Transverse colon (tissue), 4 donors: ENCODE results near the gene LDLRAD4. TPM values are rescaled to one million over a fixed set of nuclear protein-coding genes. Genes with fewer than 3 reads are reported as not detected.

Source experiments
- DNase-seq: peaks from one replicate; pipeline ENCODE4 v3.0.0-alpha.2; 2019
- H3K27ac ChIP-seq, 4 donors: fragments of 200-600 bp; sonication (generic); 2 replicates each; pipeline ENCODE4 v1.5.1; 2016 to 2018; ENCODE audit warnings: inconsistent platforms in 4 of 4
- H3K27me3 ChIP-seq: fragments of 200-600 bp; sonication (generic); 2 replicates; pipeline ENCODE4 v1.5.1; 2017; ENCODE audit warnings: inconsistent platforms
- H3K36me3 ChIP-seq, 4 donors: fragments of 200-600 bp; sonication (generic); 2 replicates each; pipeline ENCODE4 v1.5.1; 2017 to 2019; ENCODE audit warnings: inconsistent platforms in 4 of 4
- H3K4me1 ChIP-seq, 4 donors: fragments of 200-600 bp; sonication (generic); 2 replicates each; pipeline ENCODE4 v1.5.1; 2017 to 2020; ENCODE audit warnings: inconsistent platforms in 4 of 4
- H3K4me3 ChIP-seq, 4 donors: fragments of 200-600 bp; sonication (generic); 1 replicate in 1 of 4; 2 replicates in 3 of 4; pipeline versions ENCODE4 v1.5.1 to v1.6.1; 2017 to 2019; ENCODE audit warnings: inconsistent platforms in 4 of 4
- H3K9me3 ChIP-seq, 2 donors: fragments of 200-600 bp; sonication (generic); 2 replicates each; pipeline ENCODE4 v1.5.1; 2017 to 2019; ENCODE audit warnings: inconsistent platforms in 2 of 2
- EP300 ChIP-seq: sonication (generic); formaldehyde crosslinking; IDR thresholded peaks from one replicate; pipeline ENCODE4 v1.6.1; 2017; ENCODE audit warnings: antibody characterized with exemption, low read depth
- POLR2A ChIP-seq: fragments of 450-650 bp; IDR thresholded peaks from one replicate; pipeline ENCODE4 v1.6.1; 2016; ENCODE audit warnings: antibody characterized with exemption, mild to moderate bottlenecking, moderate library complexity
- POLR2AphosphoS5 ChIP-seq, 3 donors: sonication (generic); formaldehyde crosslinking; IDR thresholded peaks; one replicate each; pipeline ENCODE4 v1.6.1; 2016; ENCODE audit warnings: antibody characterized with exemption in 3 of 3
- WGBS, 2 donors: methylation state at CpG; one replicate each; pipeline ENCODE4 v1.1.5; 2018; ENCODE audit warnings: low coverage in 1 of 2; 5-methylcytosine and 5-hydroxymethylcytosine counted together
- in situ Hi-C, 4 donors: fragments of 200-750 bp; cut with MboI; loops; one replicate each; pipeline versions ENCODE4 v1.15.0 to v1.15.1; 2017; ENCODE audit warnings: low sequenced_read_pairs in 3 of 4, low pct_ligation_motif_present in 1 of 4, low pct_unique_long_range_greater_than_20kb in 1 of 4
- intact Hi-C: fragments of 100-400 bp; cut with DNase I; formaldehyde crosslinking; loops from one replicate; pipeline ENCODE4 v1.15.1; 2023; ENCODE audit warnings: low total_unique reads
- total RNA-seq, 4 donors: library from RNA; depleted of rRNA; stranded (reverse); fragments of >200 nt; gene quantifications; one replicate each; pipeline ENCODE4 v1.1.0, GENCODE V29; 2016
- TF ChIP-seq, protein P1 (sequence below), 5 experiments: fragments of 200-600 bp in 3 of 5; fragments of 450-650 bp in 2 of 5; sonication (generic) in 3 of 5; IDR thresholded peaks; 1 replicate in 2 of 5; 2 replicates in 3 of 5; pipeline ENCODE4 v1.5.1; 2016 to 2017; ENCODE audit warnings: antibody characterized with exemption in 5 of 5, inconsistent platforms in 3 of 5, mild to moderate bottlenecking in 2 of 5, moderate library complexity in 1 of 5

Gene LDLRAD4
- total RNA-seq, 4 donors from 2014 or later: 34.8 to 277 (median 60.6) TPM

DNA sequence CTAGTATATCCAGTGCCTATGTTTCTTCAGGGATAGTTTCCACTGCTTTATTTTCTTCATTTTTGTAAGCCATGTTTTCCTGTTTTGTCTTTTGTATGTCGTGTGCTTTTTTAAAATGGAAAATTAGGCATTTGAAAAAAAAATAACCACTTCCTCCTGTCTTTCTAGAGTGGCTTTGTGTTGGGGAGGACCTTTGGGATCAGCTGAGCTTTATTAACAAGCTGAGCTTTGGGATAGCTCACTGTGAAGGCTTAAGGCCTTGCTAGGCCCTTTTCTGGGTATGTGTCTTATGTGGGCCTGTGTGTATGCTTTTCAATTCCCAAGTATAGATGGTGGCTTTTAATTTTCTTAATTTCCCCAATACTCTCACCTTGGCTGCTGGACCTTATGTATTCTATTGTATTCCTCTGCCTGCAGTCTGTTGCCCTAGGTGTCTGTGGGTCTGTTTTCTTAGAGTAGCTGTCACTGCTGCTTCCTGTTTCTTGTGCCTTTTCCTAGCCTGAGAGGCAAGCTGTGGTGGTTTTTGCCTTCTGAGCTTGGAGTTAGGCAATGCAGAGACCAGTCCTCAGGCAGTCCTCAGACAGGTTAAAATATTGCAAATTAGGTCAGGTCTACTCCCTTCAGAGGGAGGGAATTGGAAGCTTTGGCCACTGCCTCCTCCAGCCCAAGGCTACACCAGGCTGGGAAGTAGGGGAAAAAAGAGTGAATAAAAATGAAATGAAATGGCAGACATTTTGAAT lies 134.7 kb downstream of the LDLRAD4 start:
- H3K4me3 ChIP-seq: no peak overlapping the region
- no peaks in the 10 kb centered on the region for H3K36me3 ChIP-seq
- in situ Hi-C loops (no loop called here), intact Hi-C loops (no loop called here)
- H3K4me1 ChIP-seq: peaks cover 0 to 6% (median 0%) of the 10 kb centered on the region in 4 donors
- peaks cover 0 to 6% of the 10 kb centered on the region in 2 donors for H3K9me3 ChIP-seq
- H3K27me3 ChIP-seq: no peaks in the 10 kb centered on the region
- 64 to 73% methylated on average over 1 of the region's 1 CpG for WGBS, 2 donors
- peak overlapping the region in 2 of 4 donors; percentile 1 to 8 for H3K27ac ChIP-seq
- no peak for TF ChIP-seq POLR2AphosphoS5 (IDR thresholded peaks at IDR 0.05)
- no peak for TF ChIP-seq EP300
- TF ChIP-seq, protein P1, sequence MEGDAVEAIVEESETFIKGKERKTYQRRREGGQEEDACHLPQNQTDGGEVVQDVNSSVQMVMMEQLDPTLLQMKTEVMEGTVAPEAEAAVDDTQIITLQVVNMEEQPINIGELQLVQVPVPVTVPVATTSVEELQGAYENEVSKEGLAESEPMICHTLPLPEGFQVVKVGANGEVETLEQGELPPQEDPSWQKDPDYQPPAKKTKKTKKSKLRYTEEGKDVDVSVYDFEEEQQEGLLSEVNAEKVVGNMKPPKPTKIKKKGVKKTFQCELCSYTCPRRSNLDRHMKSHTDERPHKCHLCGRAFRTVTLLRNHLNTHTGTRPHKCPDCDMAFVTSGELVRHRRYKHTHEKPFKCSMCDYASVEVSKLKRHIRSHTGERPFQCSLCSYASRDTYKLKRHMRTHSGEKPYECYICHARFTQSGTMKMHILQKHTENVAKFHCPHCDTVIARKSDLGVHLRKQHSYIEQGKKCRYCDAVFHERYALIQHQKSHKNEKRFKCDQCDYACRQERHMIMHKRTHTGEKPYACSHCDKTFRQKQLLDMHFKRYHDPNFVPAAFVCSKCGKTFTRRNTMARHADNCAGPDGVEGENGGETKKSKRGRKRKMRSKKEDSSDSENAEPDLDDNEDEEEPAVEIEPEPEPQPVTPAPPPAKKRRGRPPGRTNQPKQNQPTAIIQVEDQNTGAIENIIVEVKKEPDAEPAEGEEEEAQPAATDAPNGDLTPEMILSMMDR (IDR thresholded peaks at IDR 0.05): no peak
- no peak for TF ChIP-seq POLR2A
- DNase-seq: no peak

DNA sequence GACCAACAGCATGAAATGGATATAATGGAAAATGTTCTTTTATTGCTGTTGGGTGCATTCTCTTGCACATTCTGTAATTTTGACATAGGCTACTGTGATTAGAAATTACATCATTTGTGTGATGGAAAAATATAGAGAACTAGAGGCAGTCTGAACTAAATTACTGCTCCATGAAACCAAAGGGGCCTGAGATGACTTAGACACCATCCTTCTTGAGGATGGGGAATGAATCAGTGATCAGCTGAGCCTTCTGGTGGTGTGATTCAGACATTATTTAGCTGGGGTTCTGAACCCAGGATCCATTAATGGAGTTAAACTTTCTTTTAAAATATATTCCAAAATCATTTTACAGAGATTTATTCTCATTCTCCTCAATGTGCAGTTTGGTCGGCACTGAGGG lies 135.8 kb downstream of the LDLRAD4 start:
- DNase-seq: no peak
- H3K4me3 ChIP-seq: no peak overlapping the region
- intact Hi-C loops: no loop called here
- H3K9me3 ChIP-seq: peaks cover 0 to 3% of the 10 kb centered on the region in 2 donors
- WGBS, 2 donors: 71 to 100% methylated on average over 1 of the region's 1 CpG
- H3K27me3 ChIP-seq: no peaks in the 10 kb centered on the region
- no peaks in the 10 kb centered on the region for H3K36me3 ChIP-seq
- no peak overlapping the region for H3K27ac ChIP-seq
- in situ Hi-C loops: no loop called here
- H3K4me1 ChIP-seq: peaks cover 0 to 6% (median 0%) of the 10 kb centered on the region in 4 donors
- TF ChIP-seq, protein P1 (IDR thresholded peaks at IDR 0.05): no peak
- no peak for TF ChIP-seq EP300

DNA sequence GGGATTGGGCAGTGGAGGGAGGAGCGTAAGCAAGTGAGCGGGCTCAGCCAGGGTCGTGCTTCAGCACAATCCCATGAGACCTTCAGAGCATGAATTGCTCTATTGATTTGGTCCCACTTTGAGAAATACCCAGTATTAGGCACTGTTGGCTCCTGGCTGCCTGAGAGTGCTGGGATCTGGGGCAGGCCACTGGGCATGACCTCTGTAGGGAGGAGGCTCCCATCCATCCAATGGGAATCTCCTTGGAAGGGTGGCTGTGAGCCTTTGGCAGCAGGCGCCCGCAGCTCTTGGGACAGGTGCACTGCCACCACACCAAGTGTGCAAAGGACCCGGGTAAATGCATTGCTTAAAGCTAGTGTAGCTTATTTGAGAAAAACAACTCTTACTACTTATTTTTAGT lies 137.5 kb downstream of the LDLRAD4 start:
- Histone ChIP-seq H3K4me1 (peaks cover 0 to 6% (median 0%) of the 10 kb centered on the region in 4 donors), H3K9me3 (no peaks in the 10 kb centered on the region), H3K4me3 (no peak overlapping the region), H3K36me3 (no peaks in the 10 kb centered on the region), H3K27me3 (no peaks in the 10 kb centered on the region), H3K27ac (no peak overlapping the region)
- TF ChIP-seq, protein P1 (IDR thresholded peaks at IDR 0.05): no peak
- TF ChIP-seq POLR2AphosphoS5 (IDR thresholded peaks at IDR 0.05) (no peak), EP300 (no peak), POLR2A (no peak)
- in situ Hi-C loops (no loop called here), intact Hi-C loops (no loop called here)
- WGBS, 2 donors: 70 to 97% methylated on average over 2 to 6 of the region's 6 CpGs
- no peak for DNase-seq

DNA sequence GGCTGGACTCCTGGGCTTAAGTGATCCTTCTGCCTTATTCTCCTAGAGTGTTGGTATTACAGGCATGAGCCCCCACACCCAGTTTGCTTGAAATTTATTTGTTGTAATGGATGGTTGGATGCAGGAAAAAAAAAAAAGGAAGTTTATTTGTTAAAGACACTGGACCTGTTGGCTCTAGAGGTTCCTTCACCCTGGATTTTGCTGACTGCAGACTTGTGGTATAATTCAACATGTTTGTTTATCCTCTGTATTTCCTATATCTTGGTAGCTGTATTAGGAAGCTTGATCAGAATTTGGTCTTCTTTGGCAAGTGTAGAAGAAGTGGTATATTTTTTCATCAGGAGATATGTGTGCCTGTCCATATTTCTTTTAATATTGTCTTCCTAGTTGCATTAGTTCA lies 138.7 kb downstream of the LDLRAD4 start:
- TF ChIP-seq EP300: no peak
- TF ChIP-seq POLR2A: no peak
- TF ChIP-seq, protein P1 (IDR thresholded peaks at IDR 0.05): no peak
- TF ChIP-seq POLR2AphosphoS5 (IDR thresholded peaks at IDR 0.05): no peak
- H3K36me3 ChIP-seq: no peaks in the 10 kb centered on the region
- H3K4me3 ChIP-seq: no peak overlapping the region
- H3K9me3 ChIP-seq: no peaks in the 10 kb centered on the region
- DNase-seq: no peak
- peaks cover 0 to 6% (median 0%) of the 10 kb centered on the region in 4 donors for H3K4me1 ChIP-seq
- in situ Hi-C loops: no loop called here
- H3K27ac ChIP-seq: no peak overlapping the region
- intact Hi-C loops: no loop called here
- no peaks in the 10 kb centered on the region for H3K27me3 ChIP-seq
